Neural progenitor cell (in vitro differentiated cells): ENCODE results near the gene TEDDM1. TPM values are rescaled to one million over a fixed set of nuclear protein-coding genes. Genes with fewer than 3 reads are reported as not detected.
"Not testable (repeated sequence)": the region's sequence is repeated elsewhere in the genome, so short reads cannot be mapped to it uniquely, and the experiment has no call there.

Source experiments
- DNase-seq: peaks from one replicate; pipeline ENCODE4 v3.0.0-alpha.2; 2016; ENCODE audit warnings: low spot score
- H2AFZ ChIP-seq: fragments of 200-600 bp; sonication (generic); replicated peaks from 2 replicates; pipeline ENCODE4 v1.6.1; 2016; ENCODE audit warnings: antibody characterized with exemption
- H3F3A ChIP-seq: fragments of 200-600 bp; sonication (generic); 2 replicates; pipeline ENCODE4 v1.6.1; 2016; ENCODE audit warnings: antibody characterized with exemption, low read depth
- H3K27ac ChIP-seq: fragments of 200-600 bp; sonication (generic); 2 replicates; pipeline ENCODE4 v1.5.1; 2016; ENCODE audit warnings: mild to moderate bottlenecking
- H3K27me3 ChIP-seq: fragments of 200-600 bp; sonication (generic); 2 replicates; pipeline ENCODE4 v1.6.1; 2016; ENCODE audit warnings: mild to moderate bottlenecking, moderate library complexity
- H3K36me3 ChIP-seq: fragments of 200-600 bp; sonication (generic); 2 replicates; pipeline ENCODE4 v1.5.1; 2016
- H3K4me1 ChIP-seq: fragments of 200-600 bp; sonication (generic); 2 replicates; pipeline ENCODE4 v1.6.1; 2016; ENCODE audit warnings: mixed run types
- H3K4me2 ChIP-seq: fragments of 200-600 bp; sonication (generic); 2 replicates; pipeline ENCODE4 v1.6.1; 2016
- H3K4me3 ChIP-seq: fragments of 200-600 bp; sonication (generic); 2 replicates; pipeline ENCODE4 v1.5.1; 2016
- H3K79me2 ChIP-seq: fragments of 200-600 bp; sonication (generic); 2 replicates; pipeline ENCODE4 v1.6.1; 2016; ENCODE audit warnings: low read depth
- H3K9ac ChIP-seq: fragments of 200-600 bp; sonication (generic); 2 replicates; pipeline ENCODE4 v1.6.1; 2016
- H3K9me3 ChIP-seq: fragments of 200-600 bp; sonication (generic); 2 replicates; pipeline ENCODE4 v1.5.1; 2016; ENCODE audit warnings: low read depth
- H4K20me1 ChIP-seq: fragments of 200-600 bp; sonication (generic); 2 replicates; pipeline ENCODE4 v1.6.1; 2016; ENCODE audit warnings: low read depth
- H3K27ac Mint-ChIP-seq: 3 replicates; pipeline ENCODE4 v1.8.0; 2021; ENCODE audit warnings: mixed read lengths
- H3K27me3 Mint-ChIP-seq: 2 replicates; pipeline ENCODE4 v1.8.0; 2022; ENCODE audit warnings: low read depth, mild to moderate bottlenecking, inconsistent platforms, moderate library complexity, mixed read lengths; ENCODE audit not compliant: insufficient read depth
- H3K36me3 Mint-ChIP-seq: 3 replicates; pipeline ENCODE4 v1.8.0; 2021; ENCODE audit warnings: mixed read lengths
- H3K4me1 Mint-ChIP-seq: 3 replicates; pipeline ENCODE4 v1.8.0; 2021; ENCODE audit warnings: mixed read lengths
- H3K4me3 Mint-ChIP-seq: 3 replicates; pipeline ENCODE4 v1.8.0; 2021; ENCODE audit warnings: mild to moderate bottlenecking, moderate library complexity, mixed read lengths
- H3K9me3 Mint-ChIP-seq: 3 replicates; pipeline ENCODE4 v1.8.0; 2020; ENCODE audit warnings: mixed read lengths
- CTCF ChIP-seq: fragments of 200-600 bp; sonication (generic); IDR thresholded peaks from 2 replicates; pipeline ENCODE4 v1.5.1; 2017; ENCODE audit warnings: antibody characterized with exemption, mild to moderate bottlenecking
- EZH2 ChIP-seq: fragments of 200-600 bp; sonication (generic); IDR thresholded peaks from 2 replicates; pipeline ENCODE4 v1.6.1; 2017; ENCODE audit warnings: antibody characterized with exemption, mild to moderate bottlenecking, moderate library complexity
- EZH2phosphoT487 ChIP-seq: fragments of 200-600 bp; sonication (generic); IDR thresholded peaks from 2 replicates; pipeline ENCODE4 v1.6.1; 2017; ENCODE audit warnings: antibody characterized with exemption
- total RNA-seq: library from RNA; depleted of rRNA; stranded (reverse); fragments of >200 nt; gene quantifications from 2 replicates; pipeline ENCODE4 v1.2.3, GENCODE V29; 2015; ENCODE audit warnings: low replicate concordance

Gene TEDDM1
- total RNA-seq, 1 donor from 2014 or later: not detected

DNA sequence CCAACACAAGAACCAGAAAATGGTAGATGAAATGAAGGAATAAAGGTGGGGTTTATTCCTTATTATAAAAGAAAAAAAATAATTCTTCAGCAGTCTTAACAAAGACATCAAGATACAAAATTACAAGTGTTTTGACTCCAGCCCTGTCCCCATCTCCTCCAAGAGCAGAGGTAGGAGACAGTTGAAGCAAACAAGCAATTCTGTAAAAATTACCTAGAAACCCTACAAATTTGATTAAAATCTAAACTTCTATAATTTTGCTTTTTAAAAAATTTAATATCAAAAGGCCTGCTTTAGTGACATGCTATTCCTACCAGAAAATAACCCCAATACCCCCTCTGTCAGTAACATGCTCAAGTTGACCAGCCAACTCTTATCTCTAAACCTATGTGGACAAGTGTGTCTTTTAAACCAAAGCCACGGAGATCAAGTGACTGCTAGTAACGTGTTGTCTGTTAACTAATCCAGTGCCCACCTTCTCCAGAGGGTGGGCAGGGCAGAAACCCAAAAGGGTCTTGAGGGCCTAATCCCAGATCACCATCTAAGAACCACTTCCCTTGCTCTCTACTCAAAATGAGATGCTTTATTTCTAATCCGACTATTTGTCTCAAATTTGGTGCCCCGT, 17.3 kb downstream of the TEDDM1 start:
- Histone ChIP-seq H2AFZ (no peak overlapping the region), H3K9ac (no peak overlapping the region), H3K9me3 (no peaks in the 10 kb centered on the region), H3K4me3 (no peak overlapping the region), H3K27ac (peak overlapping the region; percentile 57), H3K79me2 (peaks cover 46% of the 10 kb centered on the region), H3K27me3 (no peaks in the 10 kb centered on the region), H3K4me2 (no peak overlapping the region), H3K4me1 (peaks cover 7% of the 10 kb centered on the region), H4K20me1 (peaks cover 81% of the 10 kb centered on the region), H3F3A (peaks cover 87% of the 10 kb centered on the region), H3K36me3 (peaks cover 48% of the 10 kb centered on the region)
- no peak overlapping the region for H3K27ac Mint-ChIP-seq
- no peaks in the 10 kb centered on the region for H3K9me3 Mint-ChIP-seq
- no peak for DNase-seq
- H3K4me1 Mint-ChIP-seq: peaks cover 7% of the 10 kb centered on the region
- no peaks in the 10 kb centered on the region for H3K27me3 Mint-ChIP-seq
- peaks cover 59% of the 10 kb centered on the region for H3K36me3 Mint-ChIP-seq
- no peak for TF ChIP-seq EZH2
- TF ChIP-seq CTCF: no peak
- no peak overlapping the region for H3K4me3 Mint-ChIP-seq

DNA sequence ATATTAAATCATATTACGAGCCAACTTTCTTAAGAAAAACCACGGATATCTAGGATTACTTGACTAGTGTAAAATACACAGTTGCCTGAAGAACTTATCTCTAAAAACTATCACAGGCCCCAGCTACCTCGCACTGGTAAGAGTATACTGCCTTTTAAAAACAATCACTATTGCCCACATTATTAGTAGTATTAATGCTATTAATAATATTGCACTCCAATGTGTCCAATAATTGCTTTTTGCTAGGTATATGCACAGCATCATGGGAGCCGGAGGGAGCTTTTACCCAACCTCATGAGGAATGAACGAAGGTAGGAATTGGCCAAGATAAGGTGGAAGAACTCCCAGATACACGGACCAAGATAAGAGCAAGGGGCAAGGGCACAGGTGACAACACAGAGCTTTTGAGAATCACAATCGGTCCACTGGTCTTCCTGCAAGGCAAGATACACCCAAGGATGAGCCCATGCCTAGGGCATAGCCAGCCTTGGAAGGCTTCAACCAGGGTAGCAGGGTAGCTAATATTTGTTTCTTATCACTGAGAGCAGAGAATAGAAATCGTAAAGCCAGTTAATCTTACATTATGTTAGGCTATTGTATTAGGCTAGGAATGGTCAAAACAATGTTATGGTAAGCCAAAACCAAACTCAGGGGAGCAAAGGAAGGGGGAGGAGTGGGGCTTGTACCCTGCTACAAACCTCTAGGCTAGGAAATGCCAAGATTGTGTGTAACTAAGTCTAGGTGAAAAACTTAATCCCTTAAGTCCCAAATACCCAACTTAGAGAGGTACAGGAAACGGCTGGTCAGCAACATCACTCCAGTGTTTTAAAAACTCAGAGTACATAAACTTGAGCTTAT, 18.3 kb downstream of the TEDDM1 start:
- H3K36me3 ChIP-seq: peaks cover 39% of the 10 kb centered on the region
- no peak overlapping the region for H3K4me3 ChIP-seq
- H3K4me1 ChIP-seq: no peaks in the 10 kb centered on the region
- H3K9ac ChIP-seq: no peak overlapping the region
- H3K36me3 Mint-ChIP-seq: peaks cover 52% of the 10 kb centered on the region
- peaks cover 77% of the 10 kb centered on the region for H3F3A ChIP-seq
- H3K27me3 ChIP-seq: no peaks in the 10 kb centered on the region
- no peaks in the 10 kb centered on the region for H3K9me3 Mint-ChIP-seq
- H3K4me2 ChIP-seq: no peak overlapping the region
- H3K4me3 Mint-ChIP-seq: no peak overlapping the region
- peaks cover 72% of the 10 kb centered on the region for H4K20me1 ChIP-seq
- no peak overlapping the region for H2AFZ ChIP-seq
- no peak overlapping the region for H3K27ac Mint-ChIP-seq
- no peak overlapping the region for H3K27ac ChIP-seq
- H3K27me3 Mint-ChIP-seq: no peaks in the 10 kb centered on the region
- no peaks in the 10 kb centered on the region for H3K9me3 ChIP-seq
- DNase-seq: no peak
- no peak for TF ChIP-seq EZH2phosphoT487
- peaks cover under 1% of the 10 kb centered on the region for H3K4me1 Mint-ChIP-seq
- peaks cover 37% of the 10 kb centered on the region for H3K79me2 ChIP-seq

GRCh38 chr1:182380199-182380598, 20.3 kb downstream of the TEDDM1 start:
- Histone ChIP-seq H3K9me3 (no peaks in the 10 kb centered on the region), H3F3A (peaks cover 57% of the 10 kb centered on the region), H3K36me3 (peaks cover 21% of the 10 kb centered on the region), H3K4me2 (no peak overlapping the region), H4K20me1 (peaks cover 52% of the 10 kb centered on the region), H3K27me3 (no peaks in the 10 kb centered on the region), H3K9ac (no peak overlapping the region), H3K79me2 (peaks cover 17% of the 10 kb centered on the region), H3K4me1 (no peaks in the 10 kb centered on the region), H3K27ac (no peak overlapping the region), H2AFZ (no peak overlapping the region), H3K4me3 (no peak overlapping the region)
- no peak for DNase-seq
- H3K4me1 Mint-ChIP-seq: no peaks in the 10 kb centered on the region
- TF ChIP-seq EZH2 (no peak), CTCF (no peak), EZH2phosphoT487 (no peak)
- H3K36me3 Mint-ChIP-seq: peaks cover 33% of the 10 kb centered on the region
- H3K9me3 Mint-ChIP-seq: no peaks in the 10 kb centered on the region
- no peak overlapping the region for H3K27ac Mint-ChIP-seq
- H3K4me3 Mint-ChIP-seq: no peak overlapping the region
- no peaks in the 10 kb centered on the region for H3K27me3 Mint-ChIP-seq

- not testable (repeated sequence) for H3K27ac ChIP-seq, H3K4me1 ChIP-seq, H3K9me3 ChIP-seq, H3K27me3 Mint-ChIP-seq, H3K4me3 ChIP-seq, H3K4me1 Mint-ChIP-seq, H2AFZ ChIP-seq, H3K4me2 ChIP-seq, H3K9me3 Mint-ChIP-seq, H3K27me3 ChIP-seq, H3K27ac Mint-ChIP-seq, H3K9ac ChIP-seq, H3K4me3 Mint-ChIP-seq, DNase-seq
- Histone ChIP-seq H3K36me3 (peaks cover 21% of the 10 kb centered on the region), H3K79me2 (peaks cover 13% of the 10 kb centered on the region), H3F3A (peaks cover 53% of the 10 kb centered on the region), H4K20me1 (peaks cover 47% of the 10 kb centered on the region)
- peaks cover 29% of the 10 kb centered on the region for H3K36me3 Mint-ChIP-seq
Observed at GRCh38 chr1:182379781-182380180, 20.7 kb downstream of the TEDDM1 start.
